ENCODE measurements around the gene FOXD4. TPM values are rescaled to one million over a fixed set of nuclear protein-coding genes. Genes with fewer than 3 reads are reported as not detected.
"Not testable (repeated sequence)": the region's sequence is repeated elsewhere in the genome, so short reads cannot be mapped to it uniquely, and the experiment has no call there.

The FOXD4 gene
- 1 to 10 TPM in 2 of 8 experiments, under 1 TPM in 5, not detected in 1; 0.09 to 2.3 (median 0.63) TPM for total RNA-seq

GRCh38 chr9:117995-118467 lies at the start of gene FOXD4:
TSS of gene FOXD4 (minus strand) at chr9:118417. CDS start at chr9:118119, 298 bp downstream.
- in situ Hi-C loops (cut with MboI; ENCODE audit: low pct_unique_long_range_greater_than_20kb in 2 of 9, low sequenced_read_pairs in 9 of 9, unreplicated experiment in 9 of 9); ATAC-seq (replicated peaks in 6 of 8); H3K4me1 ChIP-seq (replicated peaks in 1 of 2); H3K27ac ChIP-seq: not testable (repeated sequence)
- H3K4me3 ChIP-seq, result peak within 1 kb of the TSS in 1 of 5 donors; percentile 8
- WGBS, 10 experiments, result 20% methylated on average over 1 of the region's 30 CpGs; no CpG with 5 or more reads in 9 of the 10 experiments

GRCh38 chr9:159871-160270 lies 41.7 kb upstream of the FOXD4 start:
- no CpG with 5 or more reads among the region's 1 CpG for WGBS, 10 experiments
- H3K4me3 ChIP-seq; ATAC-seq (replicated peaks in 6 of 8); H3K4me1 ChIP-seq (replicated peaks in 1 of 2); in situ Hi-C loops (cut with MboI; ENCODE audit: low pct_unique_long_range_greater_than_20kb in 2 of 9, low sequenced_read_pairs in 9 of 9, unreplicated experiment in 9 of 9); H3K27ac ChIP-seq: not testable (repeated sequence)

- H3K27ac ChIP-seq; in situ Hi-C loops (cut with MboI; ENCODE audit: low pct_unique_long_range_greater_than_20kb in 2 of 9, low sequenced_read_pairs in 9 of 9, unreplicated experiment in 9 of 9); ATAC-seq (replicated peaks in 6 of 8); H3K4me3 ChIP-seq; H3K4me1 ChIP-seq (replicated peaks in 1 of 2): not testable (repeated sequence)
Measured at GRCh38 chr9:151173-151572, 33.0 kb upstream of the FOXD4 start.

- H3K27ac ChIP-seq; H3K4me3 ChIP-seq; ATAC-seq (replicated peaks in 6 of 8); H3K4me1 ChIP-seq (replicated peaks in 1 of 2); in situ Hi-C loops (cut with MboI; ENCODE audit: low pct_unique_long_range_greater_than_20kb in 2 of 9, low sequenced_read_pairs in 9 of 9, unreplicated experiment in 9 of 9): not testable (repeated sequence)
- WGBS, 10 experiments, result no CpG with 5 or more reads among the region's 17 CpGs
Measured at GRCh38 chr9:139880-140279, 21.7 kb upstream of the FOXD4 start.

- H3K4me3 ChIP-seq, result peak overlapping the region in 1 of 5 donors; percentile 8
- WGBS, 10 experiments, result no CpG with 5 or more reads among the region's 71 CpGs
- H3K27ac ChIP-seq; H3K4me1 ChIP-seq (replicated peaks in 1 of 2); in situ Hi-C loops (cut with MboI; ENCODE audit: low pct_unique_long_range_greater_than_20kb in 2 of 9, low sequenced_read_pairs in 9 of 9, unreplicated experiment in 9 of 9); ATAC-seq (replicated peaks in 6 of 8): not testable (repeated sequence)
Measured at GRCh38 chr9:117144-117994, 848 bp downstream of the FOXD4 start.

- H3K27ac ChIP-seq; H3K4me3 ChIP-seq; H3K4me1 ChIP-seq (replicated peaks in 1 of 2); in situ Hi-C loops (cut with MboI; ENCODE audit: low pct_unique_long_range_greater_than_20kb in 2 of 9, low sequenced_read_pairs in 9 of 9, unreplicated experiment in 9 of 9); ATAC-seq (replicated peaks in 6 of 8): not testable (repeated sequence)
- WGBS, 10 experiments, result 0% methylated on average over 1 of the region's 41 CpGs; no CpG with 5 or more reads in 9 of the 10 experiments
Measured at GRCh38 chr9:116239-117077, 1.8 kb downstream of the FOXD4 start.

GRCh38 chr9:115118-115451 lies 3.1 kb downstream of the FOXD4 start:
- H3K4me3 ChIP-seq; H3K4me1 ChIP-seq (replicated peaks in 1 of 2); in situ Hi-C loops (cut with MboI; ENCODE audit: low pct_unique_long_range_greater_than_20kb in 2 of 9, low sequenced_read_pairs in 9 of 9, unreplicated experiment in 9 of 9); H3K27ac ChIP-seq; ATAC-seq (replicated peaks in 6 of 8): not testable (repeated sequence)
- 0 to 8% methylated on average over 2 of the region's 11 CpGs; no CpG with 5 or more reads in 8 of the 10 experiments for WGBS, 10 experiments

GRCh38 chr9:114267-115117 lies 3.7 kb downstream of the FOXD4 start:
- H3K4me3 ChIP-seq; in situ Hi-C loops (cut with MboI; ENCODE audit: low pct_unique_long_range_greater_than_20kb in 2 of 9, low sequenced_read_pairs in 9 of 9, unreplicated experiment in 9 of 9); H3K4me1 ChIP-seq (replicated peaks in 1 of 2); H3K27ac ChIP-seq: not testable (repeated sequence)
- 5 to 19% methylated on average over 4 to 5 of the region's 73 CpGs; no CpG with 5 or more reads in 8 of the 10 experiments for WGBS, 10 experiments
- ATAC-seq (replicated peaks in 6 of 8), result peak; percentile 33 to 58 (median 42)

- 0% methylated on average over 1 to 3 of the region's 111 CpGs; no CpG with 5 or more reads in 8 of the 10 experiments for WGBS, 10 experiments
- peak; percentile 51 to 80 (median 67) for ATAC-seq (replicated peaks in 6 of 8)
- H3K27ac ChIP-seq; in situ Hi-C loops (cut with MboI; ENCODE audit: low pct_unique_long_range_greater_than_20kb in 2 of 9, low sequenced_read_pairs in 9 of 9, unreplicated experiment in 9 of 9); H3K4me1 ChIP-seq (replicated peaks in 1 of 2): not testable (repeated sequence)
- H3K4me3 ChIP-seq, result peak overlapping the region in 3 of 5 donors; percentile 1 to 21 (median 11)
Measured at GRCh38 chr9:113468-114266, 4.5 kb downstream of the FOXD4 start.

GRCh38 chr9:112589-113467 lies 5.4 kb downstream of the FOXD4 start:
- ATAC-seq (replicated peaks in 6 of 8), result peak in 2 of 8 experiments; percentile 16 to 22
- in situ Hi-C loops (cut with MboI; ENCODE audit: low pct_unique_long_range_greater_than_20kb in 2 of 9, low sequenced_read_pairs in 9 of 9, unreplicated experiment in 9 of 9); H3K27ac ChIP-seq; H3K4me1 ChIP-seq (replicated peaks in 1 of 2); H3K4me3 ChIP-seq: not testable (repeated sequence)
- 0 to 60% (median 39%) methylated on average over 1 to 11 of the region's 55 CpGs; no CpG with 5 or more reads in 1 of the 10 experiments for WGBS, 10 experiments

- H3K4me1 ChIP-seq (replicated peaks in 1 of 2); in situ Hi-C loops (cut with MboI; ENCODE audit: low pct_unique_long_range_greater_than_20kb in 2 of 9, low sequenced_read_pairs in 9 of 9, unreplicated experiment in 9 of 9); H3K27ac ChIP-seq; H3K4me3 ChIP-seq; ATAC-seq (replicated peaks in 6 of 8): not testable (repeated sequence)
- 0% methylated on average over 1 of the region's 4 CpGs; no CpG with 5 or more reads in 9 of the 10 experiments for WGBS, 10 experiments
Measured at GRCh38 chr9:110672-111071, 7.5 kb downstream of the FOXD4 start.

Measured in motor neuron (in vitro differentiated cells).